Lower lobe of right lung (tissue), 2 donors: ENCODE results near the gene SMARCA1. TPM values are rescaled to one million over a fixed set of nuclear protein-coding genes. Genes with fewer than 3 reads are reported as not detected.
A peak's percentile ranks its signal among the peaks of the same experiment; 100 is the strongest.

Source experiments
- ATAC-seq, 2 donors: fragments of 200-7000 bp; cut with Tn5 transposase; one replicate each; pipeline ENCODE4 v1.9.1; 2020 to 2022; ENCODE audit warnings: mild to moderate bottlenecking in 2 of 2, moderate library complexity in 2 of 2
- DNase-seq: peaks from one replicate; pipeline ENCODE4 v3.0.0-alpha.2; 2020
- H3K27ac ChIP-seq: fragments of 200-600 bp; one replicate; pipeline ENCODE4 v1.8.0; 2022
- H3K27me3 ChIP-seq: fragments of 200-600 bp; one replicate; pipeline ENCODE4 v1.8.0; 2022; ENCODE audit warnings: low read depth
- H3K36me3 ChIP-seq: fragments of 200-600 bp; one replicate; pipeline ENCODE4 v1.8.0; 2022; ENCODE audit warnings: mild to moderate bottlenecking
- H3K4me1 ChIP-seq: fragments of 200-600 bp; one replicate; pipeline ENCODE4 v1.8.0; 2022
- H3K4me3 ChIP-seq: fragments of 200-600 bp; one replicate; pipeline ENCODE4 v1.8.0; 2022; ENCODE audit warnings: mild to moderate bottlenecking
- H3K9me3 ChIP-seq: fragments of 200-600 bp; one replicate; pipeline ENCODE4 v1.8.0; 2022
- CTCF ChIP-seq: fragments of 200-600 bp; IDR thresholded peaks from one replicate; pipeline ENCODE4 v1.8.0; 2022; ENCODE audit warnings: antibody characterized with exemption, mild to moderate bottlenecking
- intact Hi-C: fragments of 100-400 bp; cut with DNase I; formaldehyde crosslinking; loops from one replicate; pipeline ENCODE4 v1.11.0; 2022
- total RNA-seq: library from RNA; stranded (reverse); fragmentation: NEBNext Ultra II Directional; extraction: Animal tissue kit (Norgen Biotek cat#: 25700); gene quantifications from one replicate; pipeline ENCODE4 v1.2.1, GENCODE V29; 2021
- donor health status: DM: no; HTN: yes; CAD: no; lungs with severe emphysema.

The SMARCA1 gene
- total RNA-seq, 1 donor from 2014 or later: 23.2 TPM

GRCh38 chrX:129496625-129497024 is 26.7 kb downstream of the SMARCA1 start:
- ATAC-seq (no peak), DNase-seq (no peak)
- TF ChIP-seq CTCF: no peak
- intact Hi-C loops: no loop called here
- Histone ChIP-seq H3K4me1 (no peaks in the 10 kb centered on the region), H3K36me3 (peaks cover 43% of the 10 kb centered on the region), H3K27me3 (no peaks in the 10 kb centered on the region), H3K9me3 (no peaks in the 10 kb centered on the region), H3K27ac (no peak overlapping the region), H3K4me3 (no peak overlapping the region)

DNA sequence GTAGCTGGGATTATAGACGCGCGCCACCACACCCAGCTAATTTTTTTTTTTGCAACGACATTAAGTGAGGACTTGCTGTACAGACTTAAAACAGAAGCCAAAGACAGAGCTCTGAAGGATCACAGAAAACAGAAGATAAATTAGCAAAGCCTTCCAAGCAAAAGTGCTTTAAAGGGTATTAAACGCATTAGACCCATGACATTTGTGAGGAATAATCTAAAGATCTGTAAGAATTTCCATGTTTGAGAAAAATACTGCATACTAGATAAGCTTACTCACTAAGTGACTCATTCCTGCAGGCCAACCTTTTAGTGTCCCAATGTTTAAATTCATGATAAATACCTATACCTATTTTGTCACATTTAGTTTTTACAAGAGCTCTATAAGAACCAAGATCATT is 27.4 kb downstream of the SMARCA1 start:
- Histone ChIP-seq H3K4me1 (no peaks in the 10 kb centered on the region), H3K9me3 (no peaks in the 10 kb centered on the region), H3K27me3 (no peaks in the 10 kb centered on the region), H3K4me3 (no peak overlapping the region), H3K27ac (no peak overlapping the region), H3K36me3 (peaks cover 37% of the 10 kb centered on the region)
- ATAC-seq (no peak), DNase-seq (no peak)
- intact Hi-C loops: no loop called here
- no peak for TF ChIP-seq CTCF

DNA sequence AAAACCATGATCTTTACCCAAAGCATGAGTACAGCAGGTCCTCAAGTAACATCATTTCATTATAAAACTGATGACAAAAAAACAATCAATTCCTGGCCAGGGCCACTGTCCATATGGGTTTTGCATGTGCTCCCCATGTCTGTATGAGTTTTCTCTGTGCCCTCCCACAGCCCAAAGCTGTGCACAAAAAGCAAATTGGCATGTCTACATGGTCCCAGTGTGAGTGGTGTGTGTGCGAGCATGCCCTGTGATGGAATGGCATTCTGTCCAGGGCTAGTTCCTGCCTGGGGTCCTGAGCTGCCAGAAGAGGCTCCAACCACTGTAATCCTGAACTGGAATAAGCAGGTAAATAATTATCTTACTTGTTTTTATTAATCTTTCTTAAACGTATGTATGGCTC is 28.4 kb downstream of the SMARCA1 start:
- Histone ChIP-seq H3K4me3 (no peak overlapping the region), H3K27me3 (no peaks in the 10 kb centered on the region), H3K4me1 (no peaks in the 10 kb centered on the region), H3K36me3 (peaks cover 30% of the 10 kb centered on the region), H3K27ac (no peak overlapping the region), H3K9me3 (no peaks in the 10 kb centered on the region)
- no peak for TF ChIP-seq CTCF
- ATAC-seq: no peak
- intact Hi-C loops: no loop called here
- no peak for DNase-seq

GRCh38 chrX:129493643-129494042 is 29.6 kb downstream of the SMARCA1 start:
- ATAC-seq: no peak

GRCh38 chrX:129490330-129490729 is 33.0 kb downstream of the SMARCA1 start:
- Histone ChIP-seq H3K4me3 (no peak overlapping the region), H3K36me3 (peaks cover 21% of the 10 kb centered on the region), H3K27me3 (no peaks in the 10 kb centered on the region), H3K27ac (no peak overlapping the region), H3K4me1 (no peaks in the 10 kb centered on the region), H3K9me3 (no peaks in the 10 kb centered on the region)
- ATAC-seq (peak in 1 of 2 donors; percentile 61), DNase-seq (no peak)
- intact Hi-C loops: no loop called here
- no peak for TF ChIP-seq CTCF

More at GRCh38 chrX:129493643-129494042, 29.6 kb downstream of the SMARCA1 start:
- no peak for TF ChIP-seq CTCF
- H3K27ac ChIP-seq: no peak overlapping the region
- H3K4me1 ChIP-seq: no peaks in the 10 kb centered on the region
- peaks cover 22% of the 10 kb centered on the region for H3K36me3 ChIP-seq
- intact Hi-C loops: no loop called here
- H3K4me3 ChIP-seq: no peak overlapping the region
- H3K27me3 ChIP-seq: no peaks in the 10 kb centered on the region
- no peaks in the 10 kb centered on the region for H3K9me3 ChIP-seq
- no peak for DNase-seq

- Histone ChIP-seq H3K36me3 (peaks cover 12% of the 10 kb centered on the region), H3K9me3 (no peaks in the 10 kb centered on the region), H3K4me1 (no peaks in the 10 kb centered on the region), H3K27me3 (no peaks in the 10 kb centered on the region), H3K27ac (no peak overlapping the region), H3K4me3 (no peak overlapping the region)
- intact Hi-C loops: no loop called here
- ATAC-seq (no peak), DNase-seq (no peak)
- no peak for TF ChIP-seq CTCF
Observed at GRCh38 chrX:129488359-129488758, 34.9 kb downstream of the SMARCA1 start.
